HCT116 (cell line): ENCODE results near the gene MAPK7. TPM values are rescaled to one million over a fixed set of nuclear protein-coding genes. Genes with fewer than 3 reads are reported as not detected.

Experiments
- ATAC-seq: fragments of 200-7000 bp; cut with Tn5 transposase; 2 replicates; pipeline ENCODE4 v1.9.1; 2020; ENCODE audit warnings: mild to moderate bottlenecking, moderate library complexity
- BruUV-seq: library from RNA; stranded (reverse); fragments of 400-500 nt; replicated peaks from 2 replicates; lab custom pipeline; 2021; lab: Mats Ljungman, UMichigan
- CTCF ChIA-PET: fragments of 300-600 bp; sonication (Branson Sonifier 250); formaldehyde crosslinking; loops from one replicate; lab custom pipeline; 2021; ENCODE audit warnings: antibody characterized with exemption; lab: Charles Lee
- POLR2A ChIA-PET: fragments of 300-600, 350-600 bp; sonication (Branson Sonifier 250); formaldehyde crosslinking; loops from one replicate; lab custom pipeline; 2021; ENCODE audit warnings: antibody characterized with exemption; lab: Charles Lee
- RAD21 ChIA-PET, 2 experiments: fragments of 300-600 bp; sonication (Branson Sonifier 250); formaldehyde crosslinking; loops; one replicate each; lab custom pipeline; 2023; ENCODE audit warnings: low total read pairs in 2 of 2; ENCODE audit not compliant: uncharacterized antibody in 2 of 2, unreplicated experiment in 2 of 2, low non-redundant PET in 1 of 2; lab: Charles Lee
- DNase-seq: peaks from one replicate; pipeline ENCODE4 v3.0.0-alpha.2; 2010; ENCODE audit warnings: low read depth, low spot score
- H2AFZ ChIP-seq: fragments of 200-600 bp; shearing (Covaris generic), sonication (generic); 2 replicates; pipeline ENCODE4 v1.6.1; 2017; ENCODE audit warnings: low read depth, mixed run types, mixed read lengths, antibody characterized with exemption, low read length; ENCODE audit not compliant: poor library complexity, severe bottlenecking
- H3K27ac ChIP-seq: 2 replicates; pipeline ENCODE4 v1.5.1; 2012; ENCODE audit warnings: low read depth, low read length
- H3K27me3 ChIP-seq: fragments of 200-600 bp; sonication (generic); 2 replicates; pipeline ENCODE4 v1.6.1; 2016; ENCODE audit warnings: mixed run types, low read length, mixed read lengths; ENCODE audit not compliant: insufficient read depth
- H3K36me3 ChIP-seq, 2 experiments: fragments of 200-500 bp in 1 of 2; fragments of 200-600 bp in 1 of 2; sonication (Bioruptor generic) in 1 of 2; sonication (generic) in 1 of 2; 2 replicates each; pipeline versions ENCODE4 v1.5.1 to v1.6.1; 2014 to 2016; ENCODE audit warnings: low read length in 2 of 2, inconsistent platforms in 1 of 2, mixed read lengths in 1 of 2, mixed run types in 1 of 2; ENCODE audit not compliant: insufficient read depth in 2 of 2, control insufficient read depth in 1 of 2
- H3K4me1 ChIP-seq, 2 experiments: fragments of 200-600 bp in 1 of 2; sonication (generic) in 1 of 2; 2 replicates each; pipeline versions ENCODE4 v1.5.1 to v1.6.1; 2012 to 2017; ENCODE audit warnings: low read length in 2 of 2, inconsistent platforms in 1 of 2, mild to moderate bottlenecking in 1 of 2, mixed read lengths in 1 of 2, mixed run types in 1 of 2, moderate library complexity in 1 of 2; ENCODE audit not compliant: insufficient read depth in 2 of 2, control insufficient read depth in 1 of 2
- H3K4me2 ChIP-seq: fragments of 200-600 bp; sonication (generic); 2 replicates; pipeline ENCODE4 v1.6.1; 2017; ENCODE audit warnings: mixed run types, low read length, mixed read lengths
- H3K4me3 ChIP-seq, 2 experiments: fragments of 200-600 bp in 1 of 2; sonication (generic) in 1 of 2; replicated peaks in 1 of 2; 2 replicates each; pipeline ENCODE4 v1.5.1; 2011 to 2016; ENCODE audit warnings: low read length in 2 of 2, control low read depth in 1 of 2, low read depth in 1 of 2, mild to moderate bottlenecking in 1 of 2, mixed read lengths in 1 of 2, mixed run types in 1 of 2
- H3K79me2 ChIP-seq: fragments of 200-600 bp; sonication (generic); 2 replicates; pipeline ENCODE4 v1.6.1; 2017; ENCODE audit warnings: mild to moderate bottlenecking, mixed run types, low read length, moderate library complexity, mixed read lengths; ENCODE audit not compliant: insufficient read depth
- H3K9ac ChIP-seq: fragments of 200-600 bp; sonication (generic); 2 replicates; pipeline ENCODE4 v1.6.1; 2016; ENCODE audit warnings: low read length, mixed read lengths
- H3K9me2 ChIP-seq: fragments of 200-600 bp; sonication (generic), shearing (Covaris generic); 2 replicates; pipeline ENCODE4 v1.6.1; 2017; ENCODE audit warnings: mixed run types, mild to moderate bottlenecking, moderate library complexity; ENCODE audit not compliant: insufficient read depth
- H3K9me3 ChIP-seq, 2 experiments: fragments of 200-500 bp in 1 of 2; fragments of 200-600 bp in 1 of 2; sonication (Bioruptor generic) in 1 of 2; sonication (generic) in 1 of 2; 2 replicates each; pipeline ENCODE4 v1.6.1; 2014 to 2017; ENCODE audit warnings: low read length in 2 of 2, mixed read lengths in 2 of 2, inconsistent platforms in 1 of 2, low read depth in 1 of 2, mild to moderate bottlenecking in 1 of 2, mixed run types in 1 of 2, moderate library complexity in 1 of 2; ENCODE audit not compliant: control insufficient read depth in 1 of 2, insufficient read depth in 1 of 2
- H4K20me1 ChIP-seq: fragments of 200-600 bp; sonication (generic), shearing (Covaris generic); 2 replicates; pipeline ENCODE4 v1.6.1; 2017; ENCODE audit warnings: mixed run types, mild to moderate bottlenecking, moderate library complexity; ENCODE audit not compliant: insufficient read depth
- ATF3 ChIP-seq: IDR thresholded peaks from 2 replicates; pipeline ENCODE4 v1.6.1; 2012
- CBX3 ChIP-seq: IDR thresholded peaks from 2 replicates; pipeline ENCODE4 v1.6.1; 2012; ENCODE audit warnings: low read depth
- CEBPB ChIP-seq: IDR thresholded peaks from 2 replicates; pipeline ENCODE4 v1.6.1; 2012; ENCODE audit warnings: low read depth
- ELF1 ChIP-seq: IDR thresholded peaks from 2 replicates; pipeline ENCODE4 v1.6.1; 2012; ENCODE audit warnings: low read depth, borderline replicate concordance
- POLR2A ChIP-seq: IDR thresholded peaks from 2 replicates; pipeline ENCODE4 v1.7.0; 2011; ENCODE audit warnings: borderline replicate concordance; ENCODE audit not compliant: insufficient read depth, insufficient read length; ENCODE audit errors: extremely low read depth
- REST ChIP-seq: IDR thresholded peaks from 2 replicates; pipeline ENCODE4 v1.6.1; 2012; ENCODE audit warnings: low read depth
- SP1 ChIP-seq: IDR thresholded peaks from 2 replicates; pipeline ENCODE4 v1.6.1; 2012; ENCODE audit warnings: low read depth
- ZFX ChIP-seq: fragments of 450-650 bp; IDR thresholded peaks from 2 replicates; pipeline ENCODE4 v1.6.1; 2017
- ZNF274 ChIP-seq: fragments of 200-500 bp; sonication (Bioruptor generic); IDR thresholded peaks from 2 replicates; pipeline ENCODE4 v1.6.1; 2014; ENCODE audit warnings: mild to moderate bottlenecking, low read depth, low read length, inconsistent platforms
- intact Hi-C: fragments of 100-400 bp; cut with micrococcal nuclease; formaldehyde crosslinking; loops from 2 replicates; pipeline ENCODE4 v1.10.0; 2022
- total RNA-seq: library from RNA; stranded (reverse); gene quantifications from one replicate; pipeline ENCODE4 v1.2.1, GENCODE V29; 2021; ENCODE audit not compliant: unreplicated experiment

The MAPK7 gene
- total RNA-seq, 1 experiment from 2014 or later = 15.3 TPM

- Histone ChIP-seq H3K4me3 (no peak overlapping the region), H3K4me1 (peaks cover 9 to 16% of the 10 kb centered on the region in 2 experiments; a peak in 3 of 4 replicates), H3K36me3 (no peaks in the 10 kb centered on the region), H3K27me3 (no peaks in the 10 kb centered on the region), H2AFZ (no peak overlapping the region), H4K20me1 (no peaks in the 10 kb centered on the region), H3K27ac (no peak overlapping the region), H3K79me2 (no peaks in the 10 kb centered on the region), H3K4me2 (no peak overlapping the region), H3K9me2 (no peaks in the 10 kb centered on the region), H3K9ac (no peak overlapping the region), H3K9me3 (no peaks in the 10 kb centered on the region)
- TF ChIP-seq CBX3 (no peak), CEBPB (no peak), ZNF274 (no peak), ATF3 (no peak), REST (no peak), ZFX (no peak), POLR2A (no peak), ELF1 (no peak), SP1 (no peak)
- intact Hi-C loops = no loop called here
- RAD21 ChIA-PET = no interaction called here
- no TSS peak for BruUV-seq
- DNase-seq = no peak
- ATAC-seq = no peak
- POLR2A ChIA-PET = no interaction called here
- CTCF ChIA-PET = no interaction called here
Observed at GRCh38 chr17:19412984-19413383, 34.7 kb downstream of the MAPK7 start.
